GM18507 (cell line): Measurements from ENCODE around the gene SLN.

Source experiments
- DNase-seq: peaks from one replicate; pipeline ENCODE4 v3.0.0; 2011; ENCODE audit warnings: low read depth; ENCODE audit not compliant: insufficient read length; ENCODE audit errors: extremely low spot score
- FAIRE-seq: peaks from 2 replicates; lab custom pipeline; 2011; peaks lifted over from hg19 to GRCh38; lab: Jason Lieb, UNC

Gene SLN

DNA sequence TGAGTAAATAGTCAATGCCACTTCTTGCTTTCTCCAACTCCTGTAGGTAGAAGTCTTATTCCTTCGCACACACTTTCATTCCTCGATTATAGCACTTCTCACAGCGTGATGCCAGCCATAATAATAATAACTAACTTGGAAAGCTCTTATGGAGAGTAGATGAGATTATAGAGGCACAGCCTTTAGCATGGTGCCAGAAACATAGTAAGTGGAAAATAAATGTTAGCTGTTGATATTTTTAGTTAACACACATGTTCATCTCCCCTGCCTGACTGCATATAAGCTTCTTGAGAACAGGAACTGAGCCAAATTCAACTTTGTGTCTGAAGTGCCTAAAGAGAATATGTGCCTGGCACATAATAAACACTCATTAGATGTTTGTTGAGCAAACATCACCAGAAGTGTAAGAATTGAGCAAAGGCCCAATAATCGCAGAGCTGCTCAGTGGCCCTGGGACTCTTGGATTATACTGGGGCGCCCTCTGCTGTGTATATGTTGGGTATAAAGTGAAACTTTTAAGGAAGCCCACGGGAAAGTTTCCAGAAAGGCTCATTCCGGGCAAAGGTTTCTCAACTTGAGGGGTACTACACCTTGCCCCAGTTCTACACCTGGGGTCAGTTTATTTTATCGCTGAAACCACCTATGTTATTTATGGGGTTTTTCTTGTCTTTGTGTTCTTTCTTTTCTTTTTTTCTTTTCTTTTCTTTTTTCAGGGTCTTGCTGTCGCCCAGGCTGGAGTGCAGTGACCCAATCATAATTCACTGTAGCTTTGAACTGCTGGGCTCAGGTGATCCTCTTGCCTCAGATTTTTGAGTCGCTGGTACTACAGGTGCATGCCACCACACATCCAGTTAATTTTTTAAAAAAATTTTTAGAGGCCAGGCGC lies 22.3 kb downstream of the SLN start:
- peak; percentile 63 for FAIRE-seq

GRCh38 chr11:107688322-107688918 lies 23.4 kb downstream of the SLN start:
- FAIRE-seq (no peak), DNase-seq (no peak)

More for the DNA sequence above, 22.3 kb downstream of the SLN start:
- no peak for DNase-seq

GRCh38 chr11:107683807-107684206 lies 28.0 kb downstream of the SLN start:
- FAIRE-seq (no peak), DNase-seq (no peak)

DNA sequence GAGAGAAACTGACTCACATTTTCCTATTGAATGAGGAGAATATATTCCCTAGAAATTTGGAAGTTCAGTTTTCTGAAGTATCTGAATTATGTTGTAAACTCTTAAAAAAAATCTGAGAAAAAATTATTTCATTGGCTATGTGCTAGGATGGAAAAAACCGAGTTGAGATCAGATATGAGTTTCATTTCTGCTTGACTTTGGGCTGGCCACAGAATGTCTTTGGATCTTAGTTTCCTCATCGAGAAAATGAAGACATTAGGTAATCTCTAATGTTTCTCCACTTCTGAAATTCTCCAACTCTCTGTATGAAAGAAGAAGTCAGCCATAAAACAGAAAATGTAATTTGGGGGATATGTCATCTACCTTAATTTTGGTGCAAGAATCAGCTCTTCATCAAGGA lies 28.8 kb downstream of the SLN start:
- FAIRE-seq (no peak), DNase-seq (no peak)

- DNase-seq = no peak
- FAIRE-seq = no peak
These were observed 29.3 kb downstream of the SLN start for GRCh38 chr11:107682572-107682971.

DNA sequence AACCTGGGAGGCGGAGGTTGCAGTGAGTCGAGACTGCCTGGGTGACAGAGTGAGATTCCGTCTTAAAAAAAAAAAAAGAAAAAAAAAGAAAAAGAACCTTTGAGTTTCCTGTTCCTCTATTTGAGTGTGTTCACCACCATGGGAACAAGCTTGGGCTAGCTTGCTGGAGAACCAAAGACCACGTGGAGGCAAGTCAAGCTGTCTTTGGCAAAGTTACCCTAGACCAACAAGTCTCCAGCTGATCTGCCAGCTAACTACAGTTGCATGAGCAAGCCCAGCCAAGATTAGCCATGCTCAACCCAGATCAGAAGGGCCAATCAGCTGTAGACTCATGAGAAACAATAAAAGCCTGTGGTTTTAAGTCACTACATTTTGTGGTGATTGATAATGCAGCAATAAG lies 29.7 kb downstream of the SLN start:
- DNase-seq (no peak), FAIRE-seq (no peak)

DNA sequence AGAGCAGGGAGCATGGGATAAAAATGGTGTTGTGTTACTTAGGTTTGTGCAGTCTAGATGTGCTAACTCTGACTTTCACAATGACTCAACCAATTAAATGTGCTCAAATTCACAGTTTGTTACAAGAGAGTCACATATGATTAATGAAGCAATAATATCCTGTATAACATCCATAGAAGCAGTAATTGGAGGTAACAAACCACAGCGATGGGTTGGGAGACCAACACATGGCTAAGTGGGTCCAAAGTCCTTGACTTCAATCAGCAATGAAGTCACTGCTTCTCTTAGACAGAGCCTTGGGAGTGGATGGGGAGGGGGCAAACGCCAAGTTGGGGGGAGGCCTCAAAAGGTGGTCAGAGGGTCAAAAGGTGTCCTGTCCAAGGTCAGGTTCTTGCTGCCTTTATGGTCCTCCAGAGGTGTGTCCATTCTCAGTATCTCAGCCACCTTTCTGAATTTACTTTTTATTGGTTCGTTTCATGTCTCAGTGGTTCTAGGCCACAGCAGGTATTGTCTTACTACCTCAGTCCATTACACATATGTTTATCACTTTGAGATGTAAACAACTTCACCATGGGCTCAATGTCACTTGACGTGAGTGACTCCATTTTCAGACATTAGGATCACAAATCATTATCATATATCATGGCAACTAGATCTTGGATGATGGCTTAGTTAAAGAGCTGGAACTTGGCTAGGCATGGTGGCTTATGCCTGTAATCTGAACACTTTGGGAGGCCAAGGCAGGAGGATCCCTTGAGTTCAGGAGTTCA lies 32.4 kb downstream of the SLN start:
- no peak for FAIRE-seq
- no peak for DNase-seq

GRCh38 chr11:107678632-107678971 lies 33.3 kb downstream of the SLN start:
- DNase-seq = no peak
- no peak for FAIRE-seq

- DNase-seq (no peak), FAIRE-seq (no peak)
These were observed 33.8 kb downstream of the SLN start for GRCh38 chr11:107677924-107678631.

DNA sequence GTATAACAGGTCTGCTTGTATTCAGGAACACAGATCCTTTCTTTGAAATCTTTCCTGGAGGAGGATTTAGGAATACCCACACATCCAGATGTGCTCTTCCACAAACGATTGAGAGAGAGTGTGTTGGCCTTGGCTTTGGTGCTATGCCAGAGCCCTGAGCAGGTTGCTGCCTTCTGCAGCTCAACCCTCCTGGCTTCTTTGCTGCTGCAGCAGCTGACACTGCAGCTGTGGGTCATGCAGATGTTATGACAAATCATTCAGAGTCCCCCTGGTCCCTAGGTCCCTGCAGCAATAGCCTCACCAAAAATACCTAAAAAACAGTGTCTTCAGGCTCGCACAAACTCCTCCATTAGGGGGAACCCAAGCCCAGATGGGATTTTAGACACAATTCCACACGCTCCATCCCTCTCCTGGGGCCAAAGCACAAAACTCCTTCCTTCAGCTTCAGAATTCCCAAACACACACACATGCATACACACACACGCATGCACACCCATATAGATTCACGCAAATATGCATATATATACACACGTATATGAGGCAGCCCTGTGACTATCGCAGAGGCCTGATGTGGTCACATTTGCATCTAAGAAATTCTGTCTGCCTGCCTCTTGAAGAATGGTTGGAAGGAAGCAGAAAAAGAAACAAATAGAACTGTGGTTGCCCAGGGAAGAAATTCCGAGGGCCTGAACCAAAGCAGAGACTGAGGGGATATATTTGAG lies 35.4 kb downstream of the SLN start:
- FAIRE-seq (no peak), DNase-seq (no peak)

- no peak for FAIRE-seq
These were observed 36.0 kb downstream of the SLN start for GRCh38 chr11:107675902-107676301.

GRCh38 chr11:107669893-107670601 lies 41.8 kb downstream of the SLN start:
- no peak for FAIRE-seq
- DNase-seq = no peak

More at GRCh38 chr11:107675902-107676301, 36.0 kb downstream of the SLN start:
- no peak for DNase-seq

- no peak for DNase-seq
These were observed 42.6 kb downstream of the SLN start for GRCh38 chr11:107669191-107669740.

GRCh38 chr11:107666911-107667613 lies 44.8 kb downstream of the SLN start:
- FAIRE-seq = no peak
- DNase-seq = no peak

More at GRCh38 chr11:107669191-107669740, 42.6 kb downstream of the SLN start:
- no peak for FAIRE-seq

GRCh38 chr11:107665018-107665417 lies 46.8 kb downstream of the SLN start:
- DNase-seq (no peak), FAIRE-seq (no peak)

DNA sequence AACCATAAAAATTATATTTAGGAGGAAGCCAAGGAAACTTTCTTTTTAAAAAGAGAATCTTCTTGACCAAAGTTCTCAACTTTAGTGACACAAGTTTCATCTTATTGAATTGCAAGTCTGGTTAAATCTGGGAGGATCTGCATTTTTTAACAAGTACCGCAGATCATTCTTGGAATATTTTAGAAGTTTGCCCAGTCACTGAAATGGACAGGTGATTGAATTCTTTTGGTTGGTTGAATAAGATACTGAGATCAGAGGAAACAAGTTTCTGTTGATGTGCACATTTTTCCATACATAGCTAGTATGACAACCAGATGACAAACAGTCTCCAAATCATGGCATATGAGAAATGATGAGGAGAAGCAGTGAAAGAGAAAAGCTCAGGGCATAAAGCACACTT lies 50.2 kb downstream of the SLN start:
- no peak for DNase-seq
- FAIRE-seq = no peak

- FAIRE-seq = no peak
These were observed 51.8 kb downstream of the SLN start for GRCh38 chr11:107660066-107660465.

GRCh38 chr11:107659310-107659709 lies 52.5 kb downstream of the SLN start:
- no peak for FAIRE-seq
- DNase-seq = no peak

More at GRCh38 chr11:107660066-107660465, 51.8 kb downstream of the SLN start:
- no peak for DNase-seq
